Measurements from ENCODE around the gene DUS2.

Gene DUS2

DNA sequence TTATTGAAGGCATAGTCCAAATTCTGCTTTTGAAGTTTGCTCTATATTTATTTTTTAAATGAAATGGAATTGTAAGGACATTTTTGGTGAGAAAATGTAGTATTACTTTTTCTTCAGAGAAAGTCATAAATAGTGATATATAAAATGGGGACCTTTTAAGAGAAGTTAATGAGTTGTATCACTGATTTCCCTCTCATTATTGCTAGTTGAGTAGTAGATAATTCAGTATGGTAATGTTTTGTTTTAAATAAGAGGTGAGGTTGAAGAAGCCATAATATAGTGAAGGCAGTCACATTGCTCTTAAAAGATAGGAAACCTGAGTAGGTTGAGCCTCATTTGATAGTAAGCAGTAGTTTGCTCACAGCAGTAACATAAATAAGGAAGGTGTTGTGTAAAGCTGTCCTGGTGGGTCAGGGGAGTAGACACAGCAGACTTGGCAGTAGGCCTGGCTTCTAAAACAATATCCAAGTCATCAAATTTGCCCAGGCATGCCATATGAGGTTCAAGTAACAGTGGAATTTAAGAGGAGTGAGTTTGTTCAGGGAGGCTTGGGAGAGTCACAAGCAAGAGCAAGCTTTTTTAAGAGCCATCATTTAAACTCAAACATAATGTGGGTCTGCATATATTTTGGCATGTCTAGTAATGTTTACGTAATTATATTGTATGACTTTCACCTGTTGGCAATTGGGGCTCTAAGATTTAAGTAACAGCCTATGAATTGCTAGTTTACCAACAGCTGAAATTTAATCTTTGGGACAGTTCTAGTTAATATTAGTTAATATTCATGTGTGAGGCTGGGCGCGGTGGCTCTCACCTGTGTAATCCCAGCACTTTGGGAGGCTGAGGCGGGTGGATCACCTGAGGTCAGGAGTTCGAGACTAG, 68.5 kb downstream of the DUS2 start (continued):
- TF ChIP-seq, protein P1, sequence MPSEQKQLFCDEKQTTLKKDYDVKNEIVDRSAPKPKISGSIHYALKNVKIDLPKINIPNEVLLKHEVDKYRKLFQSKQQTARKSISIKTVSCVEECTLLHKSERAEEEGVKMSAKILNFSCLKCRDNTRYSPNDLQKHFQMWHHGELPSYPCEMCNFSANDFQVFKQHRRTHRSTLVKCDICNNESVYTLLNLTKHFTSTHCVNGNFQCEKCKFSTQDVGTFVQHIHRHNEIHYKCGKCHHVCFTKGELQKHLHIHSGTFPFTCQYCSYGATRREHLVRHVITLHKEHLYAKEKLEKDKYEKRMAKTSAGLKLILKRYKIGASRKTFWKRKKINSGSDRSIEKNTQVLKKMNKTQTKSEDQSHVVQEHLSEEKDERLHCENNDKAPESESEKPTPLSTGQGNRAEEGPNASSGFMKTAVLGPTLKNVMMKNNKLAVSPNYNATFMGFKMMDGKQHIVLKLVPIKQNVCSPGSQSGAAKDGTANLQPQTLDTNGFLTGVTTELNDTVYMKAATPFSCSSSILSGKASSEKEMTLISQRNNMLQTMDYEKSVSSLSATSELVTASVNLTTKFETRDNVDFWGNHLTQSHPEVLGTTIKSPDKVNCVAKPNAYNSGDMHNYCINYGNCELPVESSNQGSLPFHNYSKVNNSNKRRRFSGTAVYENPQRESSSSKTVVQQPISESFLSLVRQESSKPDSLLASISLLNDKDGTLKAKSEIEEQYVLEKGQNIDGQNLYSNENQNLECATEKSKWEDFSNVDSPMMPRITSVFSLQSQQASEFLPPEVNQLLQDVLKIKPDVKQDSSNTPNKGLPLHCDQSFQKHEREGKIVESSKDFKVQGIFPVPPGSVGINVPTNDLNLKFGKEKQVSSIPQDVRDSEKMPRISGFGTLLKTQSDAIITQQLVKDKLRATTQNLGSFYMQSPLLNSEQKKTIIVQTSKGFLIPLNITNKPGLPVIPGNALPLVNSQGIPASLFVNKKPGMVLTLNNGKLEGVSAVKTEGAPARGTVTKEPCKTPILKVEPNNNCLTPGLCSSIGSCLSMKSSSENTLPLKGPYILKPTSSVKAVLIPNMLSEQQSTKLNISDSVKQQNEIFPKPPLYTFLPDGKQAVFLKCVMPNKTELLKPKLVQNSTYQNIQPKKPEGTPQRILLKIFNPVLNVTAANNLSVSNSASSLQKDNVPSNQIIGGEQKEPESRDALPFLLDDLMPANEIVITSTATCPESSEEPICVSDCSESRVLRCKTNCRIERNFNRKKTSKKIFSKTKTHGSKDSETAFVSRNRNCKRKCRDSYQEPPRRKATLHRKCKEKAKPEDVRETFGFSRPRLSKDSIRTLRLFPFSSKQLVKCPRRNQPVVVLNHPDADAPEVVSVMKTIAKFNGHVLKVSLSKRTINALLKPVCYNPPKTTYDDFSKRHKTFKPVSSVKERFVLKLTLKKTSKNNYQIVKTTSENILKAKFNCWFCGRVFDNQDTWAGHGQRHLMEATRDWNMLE (tag by site-specific recombination; conservative IDR thresholded peaks at IDR 0.05; ENCODE audit: low read depth), result no peak
- TF ChIP-seq, protein P2, sequence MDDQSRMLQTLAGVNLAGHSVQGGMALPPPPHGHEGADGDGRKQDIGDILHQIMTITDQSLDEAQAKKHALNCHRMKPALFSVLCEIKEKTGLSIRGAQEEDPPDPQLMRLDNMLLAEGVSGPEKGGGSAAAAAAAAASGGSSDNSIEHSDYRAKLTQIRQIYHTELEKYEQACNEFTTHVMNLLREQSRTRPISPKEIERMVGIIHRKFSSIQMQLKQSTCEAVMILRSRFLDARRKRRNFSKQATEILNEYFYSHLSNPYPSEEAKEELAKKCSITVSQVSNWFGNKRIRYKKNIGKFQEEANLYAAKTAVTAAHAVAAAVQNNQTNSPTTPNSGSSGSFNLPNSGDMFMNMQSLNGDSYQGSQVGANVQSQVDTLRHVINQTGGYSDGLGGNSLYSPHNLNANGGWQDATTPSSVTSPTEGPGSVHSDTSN (CRISPR knock-in tag; IDR thresholded peaks at IDR 0.05), result no peak
- TF ChIP-seq OSR2 (tag by site-specific recombination; IDR thresholded peaks at IDR 0.05) (peak; percentile 99), ZNF664 (tag by site-specific recombination; IDR thresholded peaks at IDR 0.05) (no peak), ZNF248 (tag by site-specific recombination; IDR thresholded peaks at IDR 0.05) (no peak), ZNF366 (tag by site-specific recombination; conservative IDR thresholded peaks at IDR 0.05) (peak; percentile 57), SCRT1 (tag by site-specific recombination; IDR thresholded peaks at IDR 0.05; ENCODE audit: borderline replicate concordance) (0 out of 2 replicates have a peak, but pooled peaks have one; percentile 24), ZNF510 (tag by site-specific recombination; IDR thresholded peaks at IDR 0.05; ENCODE audit: insufficient replicate concordance) (no peak), FEZF1 (tag by site-specific recombination; IDR thresholded peaks at IDR 0.05) (peak; percentile 80), ZNF211 (tag by site-specific recombination; IDR thresholded peaks at IDR 0.05; ENCODE audit: low read depth) (no peak), ZSCAN23 (tag by site-specific recombination; IDR thresholded peaks at IDR 0.05) (no peak), MEIS1 (CRISPR knock-in tag; IDR thresholded peaks at IDR 0.05; ENCODE audit: borderline replicate concordance) (no peak), ZXDB (tag by site-specific recombination; IDR thresholded peaks at IDR 0.05) (peak; percentile 73; the same call in 1 of the 2 replicates), SP7 (tag by site-specific recombination; IDR thresholded peaks at IDR 0.05) (peak; percentile 82), ZNF341 (tag by site-specific recombination; IDR thresholded peaks at IDR 0.05; ENCODE audit: low read depth) (peak; percentile 51), ZNF596 (tag by site-specific recombination; IDR thresholded peaks at IDR 0.05) (0 out of 2 replicates have a peak, but pooled peaks have one; percentile 36), ZNF292 (tag by site-specific recombination; IDR thresholded peaks at IDR 0.05; ENCODE audit: borderline replicate concordance, low read depth) (no peak), ZNF777 (tag by site-specific recombination; IDR thresholded peaks at IDR 0.05; ENCODE audit: borderline replicate concordance) (no peak), SCRT2 (tag by site-specific recombination; IDR thresholded peaks at IDR 0.05) (peak; percentile 96), ZNF660 (tag by site-specific recombination; IDR thresholded peaks at IDR 0.05) (peak; percentile 87)
- TF ChIP-seq, protein P3, sequence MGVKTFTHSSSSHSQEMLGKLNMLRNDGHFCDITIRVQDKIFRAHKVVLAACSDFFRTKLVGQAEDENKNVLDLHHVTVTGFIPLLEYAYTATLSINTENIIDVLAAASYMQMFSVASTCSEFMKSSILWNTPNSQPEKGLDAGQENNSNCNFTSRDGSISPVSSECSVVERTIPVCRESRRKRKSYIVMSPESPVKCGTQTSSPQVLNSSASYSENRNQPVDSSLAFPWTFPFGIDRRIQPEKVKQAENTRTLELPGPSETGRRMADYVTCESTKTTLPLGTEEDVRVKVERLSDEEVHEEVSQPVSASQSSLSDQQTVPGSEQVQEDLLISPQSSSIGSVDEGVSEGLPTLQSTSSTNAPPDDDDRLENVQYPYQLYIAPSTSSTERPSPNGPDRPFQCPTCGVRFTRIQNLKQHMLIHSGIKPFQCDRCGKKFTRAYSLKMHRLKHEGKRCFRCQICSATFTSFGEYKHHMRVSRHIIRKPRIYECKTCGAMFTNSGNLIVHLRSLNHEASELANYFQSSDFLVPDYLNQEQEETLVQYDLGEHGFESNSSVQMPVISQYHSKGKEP (tag by site-specific recombination; IDR thresholded peaks at IDR 0.05), result peak; percentile 74
- TF ChIP-seq, protein P4, sequence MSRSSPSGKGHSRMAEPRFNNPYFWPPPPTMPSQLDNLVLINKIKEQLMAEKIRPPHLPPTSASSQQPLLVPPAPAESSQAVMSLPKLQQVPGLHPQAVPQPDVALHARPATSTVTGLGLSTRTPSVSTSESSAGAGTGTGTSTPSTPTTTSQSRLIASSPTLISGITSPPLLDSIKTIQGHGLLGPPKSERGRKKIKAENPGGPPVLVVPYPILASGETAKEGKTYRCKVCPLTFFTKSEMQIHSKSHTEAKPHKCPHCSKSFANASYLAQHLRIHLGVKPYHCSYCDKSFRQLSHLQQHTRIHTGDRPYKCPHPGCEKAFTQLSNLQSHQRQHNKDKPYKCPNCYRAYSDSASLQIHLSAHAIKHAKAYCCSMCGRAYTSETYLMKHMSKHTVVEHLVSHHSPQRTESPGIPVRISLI (tag by site-specific recombination; IDR thresholded peaks at IDR 0.05), result no peak
- TF ChIP-seq, protein P5, sequence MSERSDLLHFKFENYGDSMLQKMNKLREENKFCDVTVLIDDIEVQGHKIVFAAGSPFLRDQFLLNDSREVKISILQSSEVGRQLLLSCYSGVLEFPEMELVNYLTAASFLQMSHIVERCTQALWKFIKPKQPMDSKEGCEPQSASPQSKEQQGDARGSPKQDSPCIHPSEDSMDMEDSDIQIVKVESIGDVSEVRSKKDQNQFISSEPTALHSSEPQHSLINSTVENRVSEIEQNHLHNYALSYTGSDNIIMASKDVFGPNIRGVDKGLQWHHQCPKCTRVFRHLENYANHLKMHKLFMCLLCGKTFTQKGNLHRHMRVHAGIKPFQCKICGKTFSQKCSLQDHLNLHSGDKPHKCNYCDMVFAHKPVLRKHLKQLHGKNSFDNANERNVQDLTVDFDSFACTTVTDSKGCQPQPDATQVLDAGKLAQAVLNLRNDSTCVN (tag by site-specific recombination; optimal IDR thresholded peaks at IDR 0.05), result no peak
- TF ChIP-seq, protein P6, sequence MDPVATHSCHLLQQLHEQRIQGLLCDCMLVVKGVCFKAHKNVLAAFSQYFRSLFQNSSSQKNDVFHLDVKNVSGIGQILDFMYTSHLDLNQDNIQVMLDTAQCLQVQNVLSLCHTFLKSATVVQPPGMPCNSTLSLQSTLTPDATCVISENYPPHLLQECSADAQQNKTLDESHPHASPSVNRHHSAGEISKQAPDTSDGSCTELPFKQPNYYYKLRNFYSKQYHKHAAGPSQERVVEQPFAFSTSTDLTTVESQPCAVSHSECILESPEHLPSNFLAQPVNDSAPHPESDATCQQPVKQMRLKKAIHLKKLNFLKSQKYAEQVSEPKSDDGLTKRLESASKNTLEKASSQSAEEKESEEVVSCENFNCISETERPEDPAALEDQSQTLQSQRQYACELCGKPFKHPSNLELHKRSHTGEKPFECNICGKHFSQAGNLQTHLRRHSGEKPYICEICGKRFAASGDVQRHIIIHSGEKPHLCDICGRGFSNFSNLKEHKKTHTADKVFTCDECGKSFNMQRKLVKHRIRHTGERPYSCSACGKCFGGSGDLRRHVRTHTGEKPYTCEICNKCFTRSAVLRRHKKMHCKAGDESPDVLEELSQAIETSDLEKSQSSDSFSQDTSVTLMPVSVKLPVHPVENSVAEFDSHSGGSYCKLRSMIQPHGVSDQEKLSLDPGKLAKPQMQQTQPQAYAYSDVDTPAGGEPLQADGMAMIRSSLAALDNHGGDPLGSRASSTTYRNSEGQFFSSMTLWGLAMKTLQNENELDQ (tag by site-specific recombination; IDR thresholded peaks at IDR 0.05; ENCODE audit: low read depth), result no peak
- TF ChIP-seq, protein P7, sequence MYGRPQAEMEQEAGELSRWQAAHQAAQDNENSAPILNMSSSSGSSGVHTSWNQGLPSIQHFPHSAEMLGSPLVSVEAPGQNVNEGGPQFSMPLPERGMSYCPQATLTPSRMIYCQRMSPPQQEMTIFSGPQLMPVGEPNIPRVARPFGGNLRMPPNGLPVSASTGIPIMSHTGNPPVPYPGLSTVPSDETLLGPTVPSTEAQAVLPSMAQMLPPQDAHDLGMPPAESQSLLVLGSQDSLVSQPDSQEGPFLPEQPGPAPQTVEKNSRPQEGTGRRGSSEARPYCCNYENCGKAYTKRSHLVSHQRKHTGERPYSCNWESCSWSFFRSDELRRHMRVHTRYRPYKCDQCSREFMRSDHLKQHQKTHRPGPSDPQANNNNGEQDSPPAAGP (tag by site-specific recombination; IDR thresholded peaks at IDR 0.05), result no peak
